HepG2 (cell line): ENCODE data around the gene FSD2. TPM values are rescaled to one million over a fixed set of nuclear protein-coding genes. Genes with fewer than 3 reads are reported as not detected.

Experiments used
- CREM ChIP-seq, 2 experiments: sonication (generic) in 1 of 2; formaldehyde crosslinking in 1 of 2; IDR thresholded peaks; 2 replicates each; pipeline versions ENCODE4 v1.4.0 to v1.6.1; 2016 to 2020; ENCODE audit warnings: antibody characterized with exemption in 1 of 2, mild to moderate bottlenecking in 1 of 2, missing genetic modification reagents in 1 of 2
- E2F2 ChIP-seq: sonication (generic); formaldehyde crosslinking; IDR thresholded peaks from 2 replicates; pipeline ENCODE4 v1.4.0; 2020; ENCODE audit warnings: missing genetic modification reagents, borderline replicate concordance
- FOSL1 ChIP-seq: sonication (generic); formaldehyde crosslinking; IDR thresholded peaks from 2 replicates; pipeline ENCODE4 v1.9.0; 2021; ENCODE audit warnings: missing genetic modification reagents, borderline replicate concordance
- FUBP1 ChIP-seq: sonication (generic); formaldehyde crosslinking; IDR thresholded peaks from 2 replicates; pipeline ENCODE4 v1.5.1; 2020; ENCODE audit warnings: missing genetic modification reagents, mild to moderate bottlenecking, borderline replicate concordance
- HOXA3 ChIP-seq: sonication (generic); formaldehyde crosslinking; IDR thresholded peaks from 2 replicates; pipeline ENCODE4 v1.5.0; 2020; ENCODE audit warnings: missing genetic modification reagents
- NR1H2 ChIP-seq: sonication (generic); formaldehyde crosslinking; IDR thresholded peaks from 2 replicates; pipeline ENCODE4 v1.8.1; 2022; ENCODE audit warnings: low read depth, missing genetic modification reagents, borderline replicate concordance
- SRY ChIP-seq: sonication (generic); formaldehyde crosslinking; IDR thresholded peaks from 2 replicates; pipeline ENCODE4 v1.8.0; 2022; ENCODE audit warnings: mild to moderate bottlenecking, missing genetic modification reagents
- YEATS2 ChIP-seq: sonication (generic); formaldehyde crosslinking; IDR thresholded peaks from 2 replicates; pipeline ENCODE4 v1.4.0; 2020; ENCODE audit warnings: missing genetic modification reagents, borderline replicate concordance
- ZBTB1 ChIP-seq: sonication (generic); formaldehyde crosslinking; IDR thresholded peaks from 2 replicates; pipeline ENCODE4 v1.4.0; 2020; ENCODE audit warnings: missing genetic modification reagents, borderline replicate concordance
- ZBTB20 ChIP-seq: sonication (generic); formaldehyde crosslinking; IDR thresholded peaks from 2 replicates; pipeline ENCODE4 v1.8.1; 2023; ENCODE audit warnings: missing genetic modification reagents, low read depth, mild to moderate bottlenecking, borderline replicate concordance
- ZKSCAN1 ChIP-seq: fragments of 150-350 bp; IDR thresholded peaks from 2 replicates; pipeline ENCODE4 v1.6.1; 2014; ENCODE audit warnings: low read length
- ZNF160 ChIP-seq: sonication (generic); formaldehyde crosslinking; IDR thresholded peaks from 2 replicates; pipeline ENCODE4 v1.8.0; 2022; ENCODE audit warnings: mild to moderate bottlenecking, inconsistent platforms, missing genetic modification reagents
- ZNF276 ChIP-seq: sonication (generic); formaldehyde crosslinking; IDR thresholded peaks from 2 replicates; pipeline ENCODE4 v1.4.0; 2020; ENCODE audit warnings: mild to moderate bottlenecking, low read depth, missing genetic modification reagents
- ZNF354B ChIP-seq: sonication (generic); formaldehyde crosslinking; IDR thresholded peaks from 2 replicates; pipeline ENCODE4 v1.8.0; 2022; ENCODE audit warnings: mild to moderate bottlenecking, missing genetic modification reagents
- ZNF484 ChIP-seq: sonication (generic); formaldehyde crosslinking; IDR thresholded peaks from 2 replicates; pipeline ENCODE4 v1.5.1; 2020; ENCODE audit warnings: mild to moderate bottlenecking, low read depth, missing genetic modification reagents, borderline replicate concordance
- ZNF691 ChIP-seq: sonication (generic); formaldehyde crosslinking; IDR thresholded peaks from 2 replicates; pipeline ENCODE4 v1.4.0; 2020; ENCODE audit warnings: missing genetic modification reagents, low read depth, mild to moderate bottlenecking, borderline replicate concordance
- ZNF713 ChIP-seq: sonication (generic); formaldehyde crosslinking; IDR thresholded peaks from 2 replicates; pipeline ENCODE4 v1.4.0; 2020; ENCODE audit warnings: mild to moderate bottlenecking, missing genetic modification reagents
- ZNF773 ChIP-seq: sonication (generic); formaldehyde crosslinking; IDR thresholded peaks from 2 replicates; pipeline ENCODE4 v1.4.0; 2020; ENCODE audit warnings: missing genetic modification reagents, borderline replicate concordance
- ZNF777 ChIP-seq: sonication (generic); formaldehyde crosslinking; IDR thresholded peaks from 2 replicates; pipeline ENCODE4 v1.4.0; 2020; ENCODE audit warnings: missing genetic modification reagents
- polyA plus RNA-seq, 8 experiments: library from polyadenylated mRNA; depleted of rRNA in 3 of 8; stranded (reverse) in 7 of 8; unstranded in 1 of 8; fragments of >200 nt; fragmentation: Illumina TruSeq in 4 of 8; extraction: Trizol in 4 of 8; gene quantifications; 2 replicates each; pipeline versions ENCODE4 v1.2.1 to v1.2.3, GENCODE V29; 2011 to 2016; ENCODE audit warnings: low read depth in 4 of 8, missing spikeins in 1 of 8, mixed read lengths in 1 of 8; ENCODE audit not compliant: insufficient read depth in 1 of 8
- total RNA-seq, 5 experiments: library from RNA; depleted of rRNA; stranded (reverse); fragments of >200 nt; fragmentation: Illumina TruSeq; extraction: Trizol; gene quantifications; 2 replicates each; pipeline ENCODE4 v1.2.3, GENCODE V29; 2016; ENCODE audit warnings: low read depth in 1 of 5

The FSD2 gene
- total and polyA plus RNA-seq, 2 of the 13 experiments (the other 11 are each of a cell fraction or from before 2014, with no cell fraction given) = not detected

- TF ChIP-seq HOXA3 (CRISPR knock-in tag) = peak; percentile 55; the same call in 1 of the 2 replicates
- no peak for TF ChIP-seq FOSL1 (CRISPR knock-in tag)
- no peak for TF ChIP-seq ZNF160
- TF ChIP-seq YEATS2 (CRISPR knock-in tag) = no peak
- no peak for TF ChIP-seq ZBTB1
- TF ChIP-seq ZNF484 (CRISPR knock-in tag) = no peak
- 0 out of 2 replicates have a peak, but pooled peaks have one; percentile 51 for TF ChIP-seq ZNF276 (CRISPR knock-in tag)
- no peak for TF ChIP-seq ZNF354B (CRISPR knock-in tag)
- peak; percentile 64; the same call in 1 of the 2 replicates for TF ChIP-seq ZNF773
- no peak for TF ChIP-seq CREM (IDR thresholded peaks at IDR 0.05)
- no peak for TF ChIP-seq CREM (CRISPR knock-in tag; IDR thresholded peaks at IDR 0.05)
- peak; percentile 67; the same call in 1 of the 2 replicates for TF ChIP-seq SRY (CRISPR knock-in tag)
- no peak for TF ChIP-seq NR1H2
- TF ChIP-seq E2F2 (CRISPR knock-in tag) = no peak
- no peak for TF ChIP-seq ZKSCAN1
- no peak for TF ChIP-seq ZNF691 (CRISPR knock-in tag)
- TF ChIP-seq ZNF713 (CRISPR knock-in tag) = no peak
- peak; percentile 47; the same call in 1 of the 2 replicates for TF ChIP-seq ZNF777 (CRISPR knock-in tag)
- TF ChIP-seq ZBTB20 (CRISPR knock-in tag) = no peak
- TF ChIP-seq FUBP1 (CRISPR knock-in tag) = no peak
Measured at GRCh38 chr15:82709421-82710207, 96.3 kb downstream of the FSD2 start, which contains the start of gene AP3B2 (continued).
